Fibroblast of lung (primary cell): Measurements from ENCODE around the gene SLAMF1.
"Not testable (repeated sequence)": the region's sequence is repeated elsewhere in the genome, so short reads cannot be mapped to it uniquely, and the experiment has no call there.

Experiments used
- CTCF ChIP-seq, 2 donors: IDR thresholded peaks in 1 of 2; conservative IDR thresholded peaks in 1 of 2; 1 replicate in 1 of 2; 2 replicates in 1 of 2; pipeline ENCODE4 v1.5.1; 2011 to 2012; ENCODE audit warnings: low read length in 2 of 2, control low read depth in 1 of 2, inconsistent platforms in 1 of 2, low read depth in 1 of 2, mild to moderate bottlenecking in 1 of 2
- EZH2 ChIP-seq: IDR thresholded peaks from 2 replicates; pipeline ENCODE4 v1.5.1; 2012; ENCODE audit warnings: low read length, control low read depth, mild to moderate bottlenecking; ENCODE audit errors: missing control alignments

- not testable (repeated sequence) for TF ChIP-seq CTCF (conservative IDR thresholded peaks at IDR 0.05 in 1 of 2, IDR thresholded peaks at IDR 0.05 in 1 of 2; ENCODE audit: low read depth in 1 of 2, low read length in 2 of 2); EZH2
These were observed 63.9 kb downstream of the SLAMF1 start for GRCh38 chr1:160582976-160583375.
